ENCODE measurements around the gene TMEM176B.

Gene TMEM176B

GRCh38 chr7:150751702-150752101 is 48.5 kb downstream of the TMEM176B start:
- no peak for DNase-seq (ENCODE audit: low spot score in 2 of 2)
- H3K27me3 Mint-ChIP-seq = no peaks in the 10 kb centered on the region
- H3K9me3 Mint-ChIP-seq = no peaks in the 10 kb centered on the region
- H3K27ac Mint-ChIP-seq (ENCODE audit: low read depth) = no peak overlapping the region
- H3K4me3 Mint-ChIP-seq = no peak overlapping the region
- ATAC-seq (replicated peaks; ENCODE audit: extremely low read depth, poor library complexity, severe bottlenecking) = no peak
- peaks cover 73% of the 10 kb centered on the region for H3K4me1 Mint-ChIP-seq
- peaks cover 14% of the 10 kb centered on the region for H3K36me3 Mint-ChIP-seq (ENCODE audit: insufficient read depth)

GRCh38 chr7:150748376-150748775 is 51.8 kb downstream of the TMEM176B start:
- Mint-ChIP-seq H3K36me3 (ENCODE audit: insufficient read depth) (peaks cover 22% of the 10 kb centered on the region), H3K27me3 (no peaks in the 10 kb centered on the region), H3K9me3 (no peaks in the 10 kb centered on the region), H3K4me1 (peaks cover 79% of the 10 kb centered on the region), H3K27ac (ENCODE audit: low read depth) (peak overlapping the region; percentile 87), H3K4me3 (peak overlapping the region; percentile 23)
- DNase-seq (ENCODE audit: low spot score in 2 of 2) (no peak), ATAC-seq (replicated peaks; ENCODE audit: extremely low read depth, poor library complexity, severe bottlenecking) (peak; percentile 72)

GRCh38 chr7:150746921-150747320 is 53.2 kb downstream of the TMEM176B start:
- DNase-seq (ENCODE audit: low spot score in 2 of 2) (no peak), ATAC-seq (replicated peaks; ENCODE audit: extremely low read depth, poor library complexity, severe bottlenecking) (no peak)
- Mint-ChIP-seq H3K36me3 (ENCODE audit: insufficient read depth) (peaks cover 35% of the 10 kb centered on the region), H3K27me3 (no peaks in the 10 kb centered on the region), H3K27ac (ENCODE audit: low read depth) (peak overlapping the region; percentile 87), H3K9me3 (no peaks in the 10 kb centered on the region), H3K4me1 (peaks cover 87% of the 10 kb centered on the region), H3K4me3 (peak overlapping the region; percentile 42)

- no peaks in the 10 kb centered on the region for H3K9me3 Mint-ChIP-seq
- peak overlapping the region; percentile 98 for H3K27ac Mint-ChIP-seq (ENCODE audit: low read depth)
- H3K27me3 Mint-ChIP-seq = no peaks in the 10 kb centered on the region
- peaks cover 98% of the 10 kb centered on the region for H3K4me1 Mint-ChIP-seq
- H3K36me3 Mint-ChIP-seq (ENCODE audit: insufficient read depth) = peaks cover 45% of the 10 kb centered on the region
- ATAC-seq (replicated peaks; ENCODE audit: extremely low read depth, poor library complexity, severe bottlenecking) (no peak), DNase-seq (ENCODE audit: low spot score in 2 of 2) (no peak)
- H3K4me3 Mint-ChIP-seq = peak overlapping the region; percentile 86
Observed at GRCh38 chr7:150745876-150746275, 54.3 kb downstream of the TMEM176B start.

GRCh38 chr7:150745086-150745485 is 55.1 kb downstream of the TMEM176B start:
- peak overlapping the region; percentile 86 for H3K4me3 Mint-ChIP-seq
- H3K27ac Mint-ChIP-seq (ENCODE audit: low read depth) = peak overlapping the region; percentile 98
- no peaks in the 10 kb centered on the region for H3K9me3 Mint-ChIP-seq
- DNase-seq (ENCODE audit: low spot score in 2 of 2) (no peak), ATAC-seq (replicated peaks; ENCODE audit: extremely low read depth, poor library complexity, severe bottlenecking) (no peak)
- H3K27me3 Mint-ChIP-seq = no peaks in the 10 kb centered on the region
- H3K4me1 Mint-ChIP-seq = peaks cover 99% of the 10 kb centered on the region
- peaks cover 53% of the 10 kb centered on the region for H3K36me3 Mint-ChIP-seq (ENCODE audit: insufficient read depth)

- Mint-ChIP-seq H3K9me3 (no peaks in the 10 kb centered on the region), H3K4me1 (peaks cover 96% of the 10 kb centered on the region), H3K27me3 (no peaks in the 10 kb centered on the region), H3K36me3 (ENCODE audit: insufficient read depth) (peaks cover 60% of the 10 kb centered on the region), H3K27ac (ENCODE audit: low read depth) (peak overlapping the region; percentile 98), H3K4me3 (peak overlapping the region; percentile 86)
- ATAC-seq (replicated peaks; ENCODE audit: extremely low read depth, poor library complexity, severe bottlenecking) (no peak), DNase-seq (ENCODE audit: low spot score in 2 of 2) (no peak)
Observed at GRCh38 chr7:150744041-150744656, 56.0 kb downstream of the TMEM176B start.

- no peaks in the 10 kb centered on the region for H3K9me3 Mint-ChIP-seq
- DNase-seq (ENCODE audit: low spot score in 2 of 2) (no peak), ATAC-seq (replicated peaks; ENCODE audit: extremely low read depth, poor library complexity, severe bottlenecking) (no peak)
- H3K4me1 Mint-ChIP-seq = peaks cover 79% of the 10 kb centered on the region
- peaks cover 71% of the 10 kb centered on the region for H3K36me3 Mint-ChIP-seq (ENCODE audit: insufficient read depth)
- H3K4me3 Mint-ChIP-seq = peak overlapping the region; percentile 86
- peak overlapping the region; percentile 98 for H3K27ac Mint-ChIP-seq (ENCODE audit: low read depth)
- H3K27me3 Mint-ChIP-seq = no peaks in the 10 kb centered on the region
Observed at GRCh38 chr7:150742286-150742968, 57.7 kb downstream of the TMEM176B start.
